Neural progenitor cell (in vitro differentiated cells): ENCODE measurements around the gene MYOT. TPM values are rescaled to one million over a fixed set of nuclear protein-coding genes. Genes with fewer than 3 reads are reported as not detected.
"Not testable (repeated sequence)": the region's sequence is repeated elsewhere in the genome, so short reads cannot be mapped to it uniquely, and the experiment has no call there.

Source experiments
- DNase-seq: peaks from one replicate; pipeline ENCODE4 v3.0.0-alpha.2; 2016; ENCODE audit warnings: low spot score
- H2AFZ ChIP-seq: fragments of 200-600 bp; sonication (generic); replicated peaks from 2 replicates; pipeline ENCODE4 v1.6.1; 2016; ENCODE audit warnings: antibody characterized with exemption
- H3F3A ChIP-seq: fragments of 200-600 bp; sonication (generic); 2 replicates; pipeline ENCODE4 v1.6.1; 2016; ENCODE audit warnings: antibody characterized with exemption, low read depth
- H3K27ac ChIP-seq: fragments of 200-600 bp; sonication (generic); 2 replicates; pipeline ENCODE4 v1.5.1; 2016; ENCODE audit warnings: mild to moderate bottlenecking
- H3K27me3 ChIP-seq: fragments of 200-600 bp; sonication (generic); 2 replicates; pipeline ENCODE4 v1.6.1; 2016; ENCODE audit warnings: mild to moderate bottlenecking, moderate library complexity
- H3K36me3 ChIP-seq: fragments of 200-600 bp; sonication (generic); 2 replicates; pipeline ENCODE4 v1.5.1; 2016
- H3K4me1 ChIP-seq: fragments of 200-600 bp; sonication (generic); 2 replicates; pipeline ENCODE4 v1.6.1; 2016; ENCODE audit warnings: mixed run types
- H3K4me2 ChIP-seq: fragments of 200-600 bp; sonication (generic); 2 replicates; pipeline ENCODE4 v1.6.1; 2016
- H3K4me3 ChIP-seq: fragments of 200-600 bp; sonication (generic); 2 replicates; pipeline ENCODE4 v1.5.1; 2016
- H3K79me2 ChIP-seq: fragments of 200-600 bp; sonication (generic); 2 replicates; pipeline ENCODE4 v1.6.1; 2016; ENCODE audit warnings: low read depth
- H3K9ac ChIP-seq: fragments of 200-600 bp; sonication (generic); 2 replicates; pipeline ENCODE4 v1.6.1; 2016
- H3K9me3 ChIP-seq: fragments of 200-600 bp; sonication (generic); 2 replicates; pipeline ENCODE4 v1.5.1; 2016; ENCODE audit warnings: low read depth
- H4K20me1 ChIP-seq: fragments of 200-600 bp; sonication (generic); 2 replicates; pipeline ENCODE4 v1.6.1; 2016; ENCODE audit warnings: low read depth
- H3K27ac Mint-ChIP-seq: 3 replicates; pipeline ENCODE4 v1.8.0; 2021; ENCODE audit warnings: mixed read lengths
- H3K27me3 Mint-ChIP-seq: 2 replicates; pipeline ENCODE4 v1.8.0; 2022; ENCODE audit warnings: low read depth, mild to moderate bottlenecking, inconsistent platforms, moderate library complexity, mixed read lengths; ENCODE audit not compliant: insufficient read depth
- H3K36me3 Mint-ChIP-seq: 3 replicates; pipeline ENCODE4 v1.8.0; 2021; ENCODE audit warnings: mixed read lengths
- H3K4me1 Mint-ChIP-seq: 3 replicates; pipeline ENCODE4 v1.8.0; 2021; ENCODE audit warnings: mixed read lengths
- H3K4me3 Mint-ChIP-seq: 3 replicates; pipeline ENCODE4 v1.8.0; 2021; ENCODE audit warnings: mild to moderate bottlenecking, moderate library complexity, mixed read lengths
- H3K9me3 Mint-ChIP-seq: 3 replicates; pipeline ENCODE4 v1.8.0; 2020; ENCODE audit warnings: mixed read lengths
- CTCF ChIP-seq: fragments of 200-600 bp; sonication (generic); IDR thresholded peaks from 2 replicates; pipeline ENCODE4 v1.5.1; 2017; ENCODE audit warnings: antibody characterized with exemption, mild to moderate bottlenecking
- EZH2 ChIP-seq: fragments of 200-600 bp; sonication (generic); IDR thresholded peaks from 2 replicates; pipeline ENCODE4 v1.6.1; 2017; ENCODE audit warnings: antibody characterized with exemption, mild to moderate bottlenecking, moderate library complexity
- EZH2phosphoT487 ChIP-seq: fragments of 200-600 bp; sonication (generic); IDR thresholded peaks from 2 replicates; pipeline ENCODE4 v1.6.1; 2017; ENCODE audit warnings: antibody characterized with exemption
- total RNA-seq: library from RNA; depleted of rRNA; stranded (reverse); fragments of >200 nt; gene quantifications from 2 replicates; pipeline ENCODE4 v1.2.3, GENCODE V29; 2015; ENCODE audit warnings: low replicate concordance

The MYOT gene
- total RNA-seq, 1 donor from 2014 or later, result not detected

- Mint-ChIP-seq H3K4me1 (peaks cover 8% of the 10 kb centered on the region), H3K27ac (no peak overlapping the region), H3K27me3 (peaks cover 3% of the 10 kb centered on the region), H3K4me3 (no peak overlapping the region), H3K9me3 (no peaks in the 10 kb centered on the region), H3K36me3 (no peaks in the 10 kb centered on the region)
- no peak for DNase-seq
- TF ChIP-seq CTCF (no peak), EZH2phosphoT487 (no peak), EZH2 (no peak)
- Histone ChIP-seq H3F3A (no peaks in the 10 kb centered on the region), H3K4me2 (no peak overlapping the region), H3K9ac (no peak overlapping the region), H3K4me1 (no peaks in the 10 kb centered on the region), H3K4me3 (no peak overlapping the region), H3K36me3 (no peaks in the 10 kb centered on the region), H4K20me1 (no peaks in the 10 kb centered on the region), H3K79me2 (no peaks in the 10 kb centered on the region), H3K9me3 (no peaks in the 10 kb centered on the region), H3K27me3 (no peaks in the 10 kb centered on the region), H3K27ac (no peak overlapping the region), H2AFZ (no peak overlapping the region)
Measured at GRCh38 chr5:137858954-137859353, 8.7 kb upstream of the MYOT start.

- Histone ChIP-seq H3K27ac (no peak overlapping the region), H3K9ac (no peak overlapping the region), H3K36me3 (no peaks in the 10 kb centered on the region), H4K20me1 (no peaks in the 10 kb centered on the region), H3K4me2 (no peak overlapping the region), H3K9me3 (no peaks in the 10 kb centered on the region), H3K27me3 (no peaks in the 10 kb centered on the region), H3K4me3 (no peak overlapping the region), H3K4me1 (no peaks in the 10 kb centered on the region), H3K79me2 (no peaks in the 10 kb centered on the region), H3F3A (no peaks in the 10 kb centered on the region), H2AFZ (no peak overlapping the region)
- Mint-ChIP-seq H3K36me3 (no peaks in the 10 kb centered on the region), H3K4me3 (no peak overlapping the region), H3K27ac (no peak overlapping the region), H3K27me3 (no peaks in the 10 kb centered on the region), H3K4me1 (no peaks in the 10 kb centered on the region), H3K9me3 (no peaks in the 10 kb centered on the region)
- no peak for DNase-seq
- TF ChIP-seq CTCF (no peak), EZH2phosphoT487 (no peak), EZH2 (no peak)
Measured at GRCh38 chr5:137862251-137862650, 5.4 kb upstream of the MYOT start.

GRCh38 chr5:137863653-137864052 is 4.0 kb upstream of the MYOT start:
- not testable (repeated sequence) for H3K27ac ChIP-seq, H3F3A ChIP-seq, H3K9me3 ChIP-seq, H3K27me3 Mint-ChIP-seq, H3K27me3 ChIP-seq, H3K79me2 ChIP-seq, H3K4me3 ChIP-seq, H3K27ac Mint-ChIP-seq, H3K9me3 Mint-ChIP-seq, H3K4me3 Mint-ChIP-seq, H3K4me1 ChIP-seq, H3K36me3 ChIP-seq, DNase-seq, H3K4me1 Mint-ChIP-seq, H3K4me2 ChIP-seq, H2AFZ ChIP-seq, H4K20me1 ChIP-seq, H3K36me3 Mint-ChIP-seq, H3K9ac ChIP-seq

- no peaks in the 10 kb centered on the region for H3K27me3 ChIP-seq
- H4K20me1 ChIP-seq, result no peaks in the 10 kb centered on the region
- Mint-ChIP-seq H3K27ac (no peak overlapping the region), H3K36me3 (no peaks in the 10 kb centered on the region), H3K9me3 (no peaks in the 10 kb centered on the region), H3K4me1 (peaks cover 20% of the 10 kb centered on the region), H3K27me3 (no peaks in the 10 kb centered on the region), H3K4me3 (no peak overlapping the region)
- TF ChIP-seq EZH2 (no peak), CTCF (no peak), EZH2phosphoT487 (no peak)
- H3K36me3 ChIP-seq, result no peaks in the 10 kb centered on the region
- no peak overlapping the region for H2AFZ ChIP-seq
- DNase-seq, result no peak
- H3K9me3 ChIP-seq, result no peaks in the 10 kb centered on the region
- no peak overlapping the region for H3K9ac ChIP-seq
- no peak overlapping the region for H3K4me2 ChIP-seq
- no peak overlapping the region for H3K27ac ChIP-seq
- no peak overlapping the region for H3K4me3 ChIP-seq
- H3K79me2 ChIP-seq, result no peaks in the 10 kb centered on the region
- no peaks in the 10 kb centered on the region for H3K4me1 ChIP-seq
- no peaks in the 10 kb centered on the region for H3F3A ChIP-seq
Measured at GRCh38 chr5:137866541-137867388, 895 bp upstream of the MYOT start.
